SK-N-MC (cell line): ENCODE results near the gene SGF29.

ENCODE experiments used
- EZH2 ChIP-seq: fragments of 200-600 bp; sonication (generic); IDR thresholded peaks from one replicate; pipeline ENCODE4 v1.6.1; 2017; ENCODE audit warnings: antibody characterized with exemption
- POLR2AphosphoS5 ChIP-seq: IDR thresholded peaks from 2 replicates; pipeline ENCODE4 v1.6.1; 2012; ENCODE audit warnings: mild to moderate bottlenecking, low read depth, low read length, borderline replicate concordance

- no peak for TF ChIP-seq EZH2
- no peak for TF ChIP-seq POLR2AphosphoS5
Measured at GRCh38 chr16:28546626-28547025, 7.1 kb upstream of the SGF29 start.
